Stimulated activated CD4-positive, alpha-beta T cell treated with anti-CD3 and anti-CD28 coated beads, TNF-alpha, amount 100 ng/mL, for 24 hours (primary cell): Measurements from ENCODE around the gene TPM1.
A peak's percentile ranks its signal among the peaks of the same experiment; 100 is the strongest.

Experiments
- DNase-seq, 3 experiments: peaks; one replicate each; pipeline ENCODE4 v3.0.0-alpha.2; 2020; ENCODE audit warnings: low read depth in 3 of 3

Gene TPM1

GRCh38 chr15:63075015-63075983 is 32.8 kb downstream of the TPM1 start:
- no peak for DNase-seq

- DNase-seq, result no peak
These were observed 33.6 kb downstream of the TPM1 start for GRCh38 chr15:63075984-63076713.

- no peak for DNase-seq
These were observed 34.1 kb downstream of the TPM1 start for GRCh38 chr15:63076714-63077046.

GRCh38 chr15:63077952-63078351 is 35.4 kb downstream of the TPM1 start:
- DNase-seq, result no peak

- no peak for DNase-seq
These were observed 37.5 kb downstream of the TPM1 start for GRCh38 chr15:63079947-63080626.

GRCh38 chr15:63080634-63081250 is 38.2 kb downstream of the TPM1 start:
- no peak for DNase-seq

GRCh38 chr15:63082366-63082765 is 39.8 kb downstream of the TPM1 start:
- no peak for DNase-seq

- no peak for DNase-seq
These were observed 40.5 kb downstream of the TPM1 start for GRCh38 chr15:63083044-63083443.

GRCh38 chr15:63083541-63083940 is 41.0 kb downstream of the TPM1 start:
- no peak for DNase-seq

GRCh38 chr15:63084806-63085205 is 42.3 kb downstream of the TPM1 start:
- no peak for DNase-seq

GRCh38 chr15:63085289-63085688 is 42.7 kb downstream of the TPM1 start:
- no peak for DNase-seq

GRCh38 chr15:63086271-63086670 is 43.7 kb downstream of the TPM1 start:
- no peak for DNase-seq

- DNase-seq, result no peak
These were observed 44.4 kb downstream of the TPM1 start for GRCh38 chr15:63086947-63087346.

GRCh38 chr15:63088533-63089245 is 46.1 kb downstream of the TPM1 start:
- DNase-seq, result no peak

GRCh38 chr15:63089260-63090043 is 46.9 kb downstream of the TPM1 start:
- DNase-seq, result no peak

GRCh38 chr15:63090472-63090871 is 47.9 kb downstream of the TPM1 start:
- DNase-seq, result no peak

GRCh38 chr15:63090887-63091286 is 48.3 kb downstream of the TPM1 start:
- DNase-seq, result no peak

GRCh38 chr15:63091679-63092446 is 49.3 kb downstream of the TPM1 start:
- DNase-seq, result no peak

GRCh38 chr15:63093486-63094205 is 51.1 kb downstream of the TPM1 start:
- DNase-seq, result peak; percentile 33 to 65 (median 62)
